NCI-H1436 (cell line): ENCODE measurements around the gene PRKCE.

Experiments
- DNase-seq: peaks from one replicate; lab custom pipeline; 2025; lab: John Stamatoyannopoulos, UW

The PRKCE gene

GRCh38 chr2:45728458-45728942 is 77.0 kb downstream of the PRKCE start:
- DNase-seq, result no peak

GRCh38 chr2:45729753-45730512 is 78.5 kb downstream of the PRKCE start:
- DNase-seq, result no peak

GRCh38 chr2:45731141-45731540 is 79.7 kb downstream of the PRKCE start:
- DNase-seq, result no peak

- DNase-seq, result no peak
These were observed 81.0 kb downstream of the PRKCE start for GRCh38 chr2:45732436-45732835.

GRCh38 chr2:45732946-45733345 is 81.5 kb downstream of the PRKCE start:
- DNase-seq, result no peak

- DNase-seq, result no peak
These were observed 82.9 kb downstream of the PRKCE start for GRCh38 chr2:45734336-45734735.

GRCh38 chr2:45734952-45735351 is 83.5 kb downstream of the PRKCE start:
- DNase-seq, result no peak

GRCh38 chr2:45736757-45737704 is 85.6 kb downstream of the PRKCE start:
- DNase-seq, result no peak

GRCh38 chr2:45739796-45740485 is 88.5 kb downstream of the PRKCE start:
- peak; percentile 22 for DNase-seq

- no peak for DNase-seq
These were observed 89.8 kb downstream of the PRKCE start for GRCh38 chr2:45741161-45741850.

- DNase-seq, result no peak
These were observed 92.3 kb downstream of the PRKCE start for GRCh38 chr2:45743531-45744396.

GRCh38 chr2:45745231-45745630 is 93.8 kb downstream of the PRKCE start:
- DNase-seq, result no peak

- DNase-seq, result no peak
These were observed 95.4 kb downstream of the PRKCE start for GRCh38 chr2:45746888-45747287.

- no peak for DNase-seq
These were observed 95.9 kb downstream of the PRKCE start for GRCh38 chr2:45747363-45747762.

GRCh38 chr2:45748239-45748638 is 96.8 kb downstream of the PRKCE start:
- no peak for DNase-seq

GRCh38 chr2:45750001-45750400 is 98.5 kb downstream of the PRKCE start:
- DNase-seq, result no peak

- no peak for DNase-seq
These were observed 99.0 kb downstream of the PRKCE start for GRCh38 chr2:45750484-45750883.

- no peak for DNase-seq
These were observed 101.9 kb downstream of the PRKCE start for GRCh38 chr2:45753381-45753780.

- no peak for DNase-seq
These were observed 102.9 kb downstream of the PRKCE start for GRCh38 chr2:45754131-45755010.
